Endothelial cell of umbilical vein (primary cell): ENCODE results near the gene TMEM120A. TPM values are rescaled to one million over a fixed set of nuclear protein-coding genes. Genes with fewer than 3 reads are reported as not detected.
A peak's percentile ranks its signal among the peaks of the same experiment; 100 is the strongest.

Source experiments
- BruUV-seq: library from RNA; stranded (reverse); fragments of 400-500 nt; replicated peaks from 2 replicates; lab custom pipeline; 2021; lab: Mats Ljungman, UMichigan
- CTCF ChIA-PET: fragments of 300-600, 350-600 bp; sonication (Branson Sonifier 250); formaldehyde crosslinking; loops from one replicate; lab custom pipeline; 2021; ENCODE audit warnings: antibody characterized with exemption, inconsistent platforms; lab: Charles Lee
- POLR2A ChIA-PET: fragments of 300-600, 350-600 bp; sonication (Branson Sonifier 250); formaldehyde crosslinking; loops from one replicate; lab custom pipeline; 2021; ENCODE audit warnings: antibody characterized with exemption, inconsistent platforms; lab: Charles Lee
- DNase-seq: peaks from one replicate; pipeline ENCODE4 v3.0.0-alpha.2; 2011; ENCODE audit warnings: low read depth, low spot score
- FAIRE-seq: peaks from 2 replicates; lab custom pipeline; 2011; peaks lifted over from hg19 to GRCh38; lab: Jason Lieb, UNC
- H2AFZ ChIP-seq: 2 replicates; pipeline ENCODE4 v1.6.0; 2012; ENCODE audit warnings: low read depth, low read length, control low read depth, inconsistent platforms
- H3K27ac ChIP-seq: 2 replicates; pipeline ENCODE4 v1.5.1; 2011; ENCODE audit warnings: low read depth, mild to moderate bottlenecking, control low read depth, low read length, moderate library complexity; ENCODE audit not compliant: insufficient read depth
- H3K27me3 ChIP-seq, 2 experiments: 2 replicates each; pipeline versions ENCODE4 v1.6.0 to v1.6.1; 2011; ENCODE audit warnings: low read length in 2 of 2, mixed read lengths in 1 of 2; ENCODE audit not compliant: control insufficient read depth in 2 of 2, insufficient read depth in 2 of 2
- H3K36me3 ChIP-seq, 2 experiments: 2 replicates in 1 of 2; 3 replicates in 1 of 2; pipeline ENCODE4 v1.5.1; 2011; ENCODE audit warnings: low read length in 2 of 2, mild to moderate bottlenecking in 1 of 2, moderate library complexity in 1 of 2; ENCODE audit not compliant: control insufficient read depth in 2 of 2, insufficient read depth in 2 of 2; ENCODE audit errors: extremely low read depth in 1 of 2
- H3K4me1 ChIP-seq: 3 replicates; pipeline ENCODE4 v1.5.1; 2011; ENCODE audit warnings: mild to moderate bottlenecking, low read length; ENCODE audit not compliant: control insufficient read depth, insufficient read depth; ENCODE audit errors: extremely low read depth
- H3K4me2 ChIP-seq: 2 replicates; pipeline ENCODE4 v1.6.1; 2011; ENCODE audit warnings: low read length, control low read depth, mixed read lengths; ENCODE audit not compliant: insufficient read depth
- H3K4me3 ChIP-seq, 3 experiments: fragments of 200-600 bp in 1 of 3; sonication (generic), shearing (Covaris generic) in 1 of 3; replicated peaks in 1 of 3; 2 replicates each; pipeline ENCODE4 v1.5.1; 2011 to 2016; ENCODE audit warnings: control low read depth in 3 of 3, low read length in 3 of 3, mild to moderate bottlenecking in 2 of 3, inconsistent platforms in 1 of 3, low read depth in 1 of 3, moderate library complexity in 1 of 3; ENCODE audit not compliant: insufficient read depth in 1 of 3
- H3K79me2 ChIP-seq: 2 replicates; pipeline ENCODE4 v1.6.0; 2012; ENCODE audit warnings: low read length, inconsistent platforms; ENCODE audit not compliant: control insufficient read depth, insufficient read depth
- H3K9ac ChIP-seq: replicated peaks from 2 replicates; pipeline ENCODE3; 2011; ENCODE audit warnings: low read length, control low read depth; ENCODE audit not compliant: insufficient read depth; ENCODE audit errors: extremely low read depth
- H3K9me1 ChIP-seq: replicated peaks from 3 replicates; pipeline ENCODE4 v1.6.0; 2011; ENCODE audit warnings: mild to moderate bottlenecking, low read length; ENCODE audit not compliant: control insufficient read depth, insufficient read depth; ENCODE audit errors: extremely low read depth
- H3K9me3 ChIP-seq: replicated peaks from 2 replicates; pipeline ENCODE4 v1.5.1; 2012; ENCODE audit warnings: low read length, inconsistent platforms; ENCODE audit not compliant: control insufficient read depth, insufficient read depth
- H4K20me1 ChIP-seq: replicated peaks from 2 replicates; pipeline ENCODE3; 2011; ENCODE audit warnings: mild to moderate bottlenecking, low read length; ENCODE audit not compliant: control insufficient read depth, insufficient read depth; ENCODE audit errors: extremely low read depth
- CTCF ChIP-seq, 2 donors: IDR thresholded peaks; 1 replicate in 1 of 2; 2 replicates in 1 of 2; pipeline ENCODE4 v1.5.1; 2011; ENCODE audit warnings: low read length in 2 of 2, mild to moderate bottlenecking in 2 of 2, moderate library complexity in 2 of 2, control low read depth in 1 of 2, inconsistent platforms in 1 of 2, low read depth in 1 of 2; ENCODE audit not compliant: insufficient read depth in 1 of 2; ENCODE audit errors: extremely low read depth in 1 of 2
- EZH2 ChIP-seq: IDR thresholded peaks from 2 replicates; pipeline ENCODE4 v1.6.1; 2012; ENCODE audit warnings: borderline replicate concordance, low read depth, mild to moderate bottlenecking, moderate library complexity, low read length, inconsistent platforms; ENCODE audit not compliant: severe bottlenecking
- FOS ChIP-seq: IDR thresholded peaks from 2 replicates; pipeline ENCODE4 v1.6.1; 2011; ENCODE audit warnings: mild to moderate bottlenecking, low read length, moderate library complexity, borderline replicate concordance; ENCODE audit not compliant: insufficient read depth
- GATA2 ChIP-seq: IDR thresholded peaks from 2 replicates; pipeline ENCODE4 v1.7.0; 2011; ENCODE audit warnings: low read depth, mild to moderate bottlenecking, moderate library complexity, mixed read lengths, low read length; ENCODE audit not compliant: insufficient read length, insufficient read depth
- JUN ChIP-seq: IDR thresholded peaks from 2 replicates; pipeline ENCODE4 v1.6.1; 2011; ENCODE audit warnings: borderline replicate concordance, low read depth; ENCODE audit not compliant: insufficient read length, insufficient read depth
- MAX ChIP-seq: IDR thresholded peaks from 2 replicates; pipeline ENCODE4 v1.6.1; 2011; ENCODE audit not compliant: insufficient read depth, insufficient read length
- MYC ChIP-seq: IDR thresholded peaks from one replicate; pipeline ENCODE4 v1.6.1; 2011; ENCODE audit warnings: mild to moderate bottlenecking, low read depth, low read length
- POLR2A ChIP-seq: IDR thresholded peaks from 2 replicates; pipeline ENCODE4 v1.6.1; 2012; ENCODE audit warnings: low read depth, mild to moderate bottlenecking, control low read depth, low read length
- POLR2AphosphoS5 ChIP-seq: IDR thresholded peaks from 2 replicates; pipeline ENCODE4 v1.6.1; 2012; ENCODE audit warnings: low read depth, mild to moderate bottlenecking, control low read depth, low read length, moderate library complexity; ENCODE audit not compliant: insufficient read depth
- dilution Hi-C: fragments of 300-500 bp; cut with MboI; formaldehyde crosslinking; loops from one replicate; pipeline ENCODE4 v1.15.0; 2019; ENCODE audit warnings: low sequenced_read_pairs; ENCODE audit not compliant: extremely low pct_ligation_motif_present
- intact Hi-C: fragments of 100-400 bp; cut with micrococcal nuclease; formaldehyde crosslinking; loops from one replicate; pipeline ENCODE4 v1.10.0; 2022
- polyA plus RNA-seq, 4 experiments: library from polyadenylated mRNA; depleted of rRNA in 3 of 4; stranded (reverse) in 3 of 4; unstranded in 1 of 4; fragments of >200 nt; gene quantifications; 2 replicates each; pipeline versions ENCODE4 v1.2.1 to v1.2.3, GENCODE V29; 2011 to 2012; ENCODE audit warnings: missing spikeins in 1 of 4
- total RNA-seq: library from RNA; stranded (reverse); gene quantifications from 2 replicates; pipeline ENCODE4 v1.2.3, GENCODE V29; 2021

The TMEM120A gene
- total and polyA plus RNA-seq, 2 donors (not counting 3 experiments of a cell fraction or from before 2014, with no cell fraction given), result 38.6 to 133 TPM

- Histone ChIP-seq H3K36me3 (peaks cover 0 to under 1% of the 10 kb centered on the region in 2 experiments), H4K20me1 (no peaks in the 10 kb centered on the region), H3K4me1 (peaks cover 9% of the 10 kb centered on the region), H3K4me3 (no peak overlapping the region), H3K9me3 (no peaks in the 10 kb centered on the region), H3K9me1 (no peaks in the 10 kb centered on the region), H3K4me2 (no peak overlapping the region), H3K27ac (no peak overlapping the region), H3K27me3 (no peaks in the 10 kb centered on the region), H3K9ac (no peak overlapping the region), H3K79me2 (no peaks in the 10 kb centered on the region), H2AFZ (no peak overlapping the region)
- dilution Hi-C loops (no loop called here), intact Hi-C loops (no loop called here)
- peak; percentile 76 for DNase-seq
- FAIRE-seq, result no peak
- ChIA-PET POLR2A (no interaction called here), CTCF (interaction anchor here (2.8 kb wide), 1 partner anchor 53 kb away, joined by 10 read pairs; no protein-coding TSS in a partner anchor)
- TF ChIP-seq MYC (no peak), POLR2AphosphoS5 (no peak), FOS (no peak), EZH2 (no peak), POLR2A (no peak), JUN (no peak), MAX (no peak), CTCF (IDR thresholded peaks at IDR 0.05; ENCODE audit: extremely low read depth in 1 of 2, insufficient read depth in 1 of 2, low read depth in 1 of 2, low read length in 2 of 2) (no peak), GATA2 (no peak)
- no TSS peak for BruUV-seq
These were observed 26.9 kb downstream of the TMEM120A start for GRCh38 chr7:75967487-75967997.
